ENCODE measurements around the gene TET3. TPM values are rescaled to one million over a fixed set of nuclear protein-coding genes. Genes with fewer than 3 reads are reported as not detected.

The TET3 gene
- polyA plus RNA-seq, 4 donors: 19.3 to 26.9 (median 22.0) TPM

- no peak for DNase-seq (ENCODE audit: low read depth in 4 of 4, low spot score in 2 of 4)
These were observed 42.8 kb downstream of the TET3 start for GRCh38 chr2:74027496-74027895.

- DNase-seq (ENCODE audit: low read depth in 4 of 4, low spot score in 2 of 4): no peak
These were observed 43.6 kb downstream of the TET3 start for GRCh38 chr2:74028290-74028689.

DNA sequence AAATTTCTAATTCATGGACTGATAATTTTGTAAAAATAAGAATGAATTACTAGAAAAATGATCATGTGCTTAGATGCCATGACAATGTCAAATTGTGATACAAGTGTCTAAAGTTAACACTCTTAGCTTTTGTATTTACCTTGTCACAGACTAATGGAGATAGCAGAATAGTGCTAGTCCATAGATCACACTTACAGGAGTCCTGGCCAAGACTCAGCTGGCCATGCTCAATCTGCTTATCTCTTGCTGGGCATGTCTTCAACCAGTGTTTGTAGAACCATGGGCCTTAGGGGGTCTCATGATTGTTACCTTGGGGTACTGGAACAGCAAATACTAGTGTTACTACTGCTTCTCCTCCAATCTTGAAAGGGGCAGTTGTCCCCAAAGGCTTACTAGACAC lies 44.0 kb downstream of the TET3 start:
- DNase-seq (ENCODE audit: low read depth in 4 of 4, low spot score in 2 of 4): no peak

GRCh38 chr2:74029714-74030397 lies 45.1 kb downstream of the TET3 start:
- DNase-seq (ENCODE audit: low read depth in 4 of 4, low spot score in 2 of 4): no peak

DNA sequence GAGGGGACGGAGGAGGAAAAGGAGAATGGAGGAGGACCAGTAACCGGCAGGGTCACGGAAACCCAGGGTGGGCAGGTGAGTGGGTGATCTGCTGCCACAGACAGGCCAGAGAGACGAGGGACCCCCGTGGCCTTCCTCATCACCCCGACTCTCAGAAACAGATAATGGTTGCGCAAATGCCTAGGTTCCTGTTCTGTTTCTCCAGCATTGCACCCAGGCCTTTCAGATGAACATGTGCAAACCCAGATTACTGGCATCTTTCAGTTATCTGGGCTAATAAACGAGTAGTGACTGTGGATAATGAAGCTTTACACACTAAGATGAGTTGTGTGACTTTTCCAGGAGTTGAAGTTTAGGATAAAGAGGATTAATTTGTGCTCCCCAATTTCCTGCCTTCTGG lies 46.5 kb downstream of the TET3 start:
- DNase-seq (ENCODE audit: low read depth in 4 of 4, low spot score in 2 of 4): no peak

DNA sequence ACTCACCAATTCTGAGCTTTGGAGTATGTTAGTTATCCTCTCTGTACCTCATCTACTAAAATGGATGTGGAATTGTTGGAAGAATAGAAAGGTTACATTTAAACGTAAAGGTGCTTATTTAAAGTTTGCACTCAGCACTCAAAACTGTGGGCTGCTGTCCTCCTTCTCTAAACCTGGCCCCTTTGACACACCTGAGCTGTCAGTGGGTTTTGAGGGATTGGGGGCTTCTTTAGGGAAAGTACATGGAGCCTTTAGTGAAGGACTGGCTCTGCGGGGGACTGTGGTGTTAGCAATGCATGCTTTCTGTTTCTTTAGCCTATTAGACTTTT lies 47.2 kb downstream of the TET3 start:
- no peak for DNase-seq (ENCODE audit: low read depth in 4 of 4, low spot score in 2 of 4)

GRCh38 chr2:74033375-74033774 lies 48.7 kb downstream of the TET3 start:
- DNase-seq (ENCODE audit: low read depth in 4 of 4, low spot score in 2 of 4): no peak

Other genes starting within 250 kb of the TET3 start
- 10 to 100 TPM; 61.3 to 76.9 (median 73.9) TPM for gene TPRKB, start 247.6 kb upstream of the TET3 start, polyA plus RNA-seq (ENCODE audit: insufficient read length in 4 of 4)
- gene DUSP11, start 204.8 kb upstream of the TET3 start, polyA plus RNA-seq (ENCODE audit: insufficient read length in 4 of 4): 10 to 100 TPM; 30.4 to 36.9 (median 35.2) TPM
- gene C2orf78, start 200.7 kb upstream of the TET3 start, polyA plus RNA-seq (ENCODE audit: insufficient read length in 4 of 4): not detected
- gene STAMBP, start 155.9 kb upstream of the TET3 start, polyA plus RNA-seq (ENCODE audit: insufficient read length in 4 of 4): 10 to 100 TPM; 57.8 to 64.6 (median 61.6) TPM
- 1 to 10 TPM in 1 of 4 donors, under 1 TPM in 3; 0.40 to 4.7 (median 0.72) TPM for gene ACTG2, start 91.9 kb upstream of the TET3 start, polyA plus RNA-seq (ENCODE audit: insufficient read length in 4 of 4)
- 10 to 100 TPM; 62.1 to 73.4 (median 65.1) TPM for gene DGUOK, start 58.0 kb upstream of the TET3 start, polyA plus RNA-seq (ENCODE audit: insufficient read length in 4 of 4)
- 10 to 100 TPM; 24.2 to 39.4 (median 28.0) TPM for gene BOLA3, start 163.0 kb downstream of the TET3 start, polyA plus RNA-seq (ENCODE audit: insufficient read length in 4 of 4)
- gene MOB1A, start 194.0 kb downstream of the TET3 start, polyA plus RNA-seq (ENCODE audit: insufficient read length in 4 of 4): 100 to 1,000 TPM in 2 of 4 donors, 10 to 100 TPM in 2; 90.0 to 101 (median 97.4) TPM
- gene MTHFD2, start 213.7 kb downstream of the TET3 start, polyA plus RNA-seq (ENCODE audit: insufficient read length in 4 of 4): 10 to 100 TPM; 23.3 to 30.1 (median 26.9) TPM